GM21526 (cell line): ENCODE results near the gene GGA3.
"Not testable (repeated sequence)": the region's sequence is repeated elsewhere in the genome, so short reads cannot be mapped to it uniquely, and the experiment has no call there.

Experiments
- ATAC-seq: cut with Tn5 transposase; IDR thresholded peaks from one replicate; pipeline ENCODE4 v1.9.1; 2021; ENCODE audit warnings: moderate library complexity; ENCODE audit not compliant: unreplicated experiment, low FRiP score

Gene GGA3

DNA sequence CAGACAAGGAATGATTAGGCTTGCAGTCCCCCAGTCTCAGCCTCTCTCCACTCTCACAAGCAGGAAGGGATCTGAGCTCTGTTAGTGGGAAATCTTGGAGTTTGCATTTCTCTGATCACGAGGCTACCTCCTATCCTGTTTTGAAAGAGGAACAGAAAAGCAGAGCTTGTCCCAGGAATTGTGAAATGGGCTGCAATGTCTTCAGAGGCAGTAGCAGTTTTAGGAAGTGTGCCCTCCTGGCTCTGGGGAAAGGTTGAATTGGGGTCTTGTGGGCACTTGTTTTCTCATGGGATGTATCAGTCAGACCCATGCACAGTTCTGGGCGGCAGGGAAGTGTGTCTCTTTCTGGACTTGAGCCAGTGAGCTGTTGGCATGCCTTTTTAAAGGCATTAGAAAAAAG is 33.1 kb downstream of the GGA3 start:
- ATAC-seq = no peak

GRCh38 chr17:75227729-75228128 is 33.7 kb downstream of the GGA3 start:
- ATAC-seq = no peak

- no peak for ATAC-seq
Measured at GRCh38 chr17:75225016-75225415, 36.4 kb downstream of the GGA3 start.

DNA sequence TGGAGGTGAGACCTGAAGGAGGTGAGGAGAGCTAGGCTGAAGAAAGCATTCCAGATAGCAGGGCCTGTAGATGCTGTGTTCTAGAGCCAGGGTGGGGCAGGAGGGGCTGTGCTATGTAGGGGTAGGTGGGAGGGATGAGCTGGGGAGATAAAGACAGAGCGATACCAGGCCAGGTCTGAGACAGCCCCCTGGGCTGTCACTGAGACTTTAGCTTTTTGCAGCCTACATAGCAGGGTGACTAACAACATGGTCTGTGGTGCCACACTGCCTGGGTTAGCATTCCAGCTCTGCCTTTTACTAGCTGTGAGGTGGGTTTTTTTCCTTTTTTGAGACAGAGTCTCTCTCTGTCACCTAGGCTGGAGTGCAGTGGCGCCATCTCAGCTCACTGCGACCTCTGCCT is 41.6 kb downstream of the GGA3 start:
- ATAC-seq = no peak

DNA sequence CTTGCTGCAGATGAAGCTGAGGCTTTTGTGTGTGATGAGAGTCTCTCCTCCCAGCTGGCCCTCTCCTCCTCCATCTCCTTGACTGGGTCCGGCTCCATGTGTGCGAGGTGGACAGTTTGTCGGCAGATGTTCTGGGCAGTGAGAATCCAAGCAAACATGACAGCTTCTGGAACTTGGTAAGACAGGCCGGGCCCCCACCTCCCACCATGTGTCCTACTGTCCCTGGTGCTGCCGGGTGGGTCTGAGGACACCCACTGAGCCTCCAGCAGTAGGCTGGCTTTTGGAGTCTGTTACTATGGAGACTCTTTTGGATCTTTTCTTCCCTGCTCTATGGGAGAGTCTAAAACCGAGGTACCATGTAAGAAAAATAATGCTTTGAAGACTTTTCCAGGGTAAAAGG is 43.3 kb downstream of the GGA3 start:
- ATAC-seq = no peak

GRCh38 chr17:75209061-75209460 is 52.3 kb downstream of the GGA3 start:
- ATAC-seq = no peak

DNA sequence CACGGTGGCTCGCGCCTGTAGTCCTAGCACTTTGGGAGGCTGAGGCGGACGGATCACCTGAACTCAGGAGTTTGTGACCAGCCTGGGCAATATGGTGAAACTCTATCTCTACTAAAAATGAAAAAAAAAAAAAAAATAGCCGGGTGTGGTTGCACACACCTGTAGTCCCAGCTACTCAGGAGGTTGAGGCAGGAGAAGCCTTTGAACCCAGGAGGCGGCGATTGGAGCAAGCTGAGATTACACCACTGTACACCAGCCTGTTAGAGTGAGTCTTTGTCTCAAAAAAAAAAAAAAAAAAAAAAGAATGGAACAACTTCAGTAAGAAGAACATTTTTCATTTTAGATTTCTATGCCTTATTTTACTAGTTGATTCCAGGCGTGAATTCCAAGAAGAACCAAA is 53.2 kb downstream of the GGA3 start:
- no peak for ATAC-seq

DNA sequence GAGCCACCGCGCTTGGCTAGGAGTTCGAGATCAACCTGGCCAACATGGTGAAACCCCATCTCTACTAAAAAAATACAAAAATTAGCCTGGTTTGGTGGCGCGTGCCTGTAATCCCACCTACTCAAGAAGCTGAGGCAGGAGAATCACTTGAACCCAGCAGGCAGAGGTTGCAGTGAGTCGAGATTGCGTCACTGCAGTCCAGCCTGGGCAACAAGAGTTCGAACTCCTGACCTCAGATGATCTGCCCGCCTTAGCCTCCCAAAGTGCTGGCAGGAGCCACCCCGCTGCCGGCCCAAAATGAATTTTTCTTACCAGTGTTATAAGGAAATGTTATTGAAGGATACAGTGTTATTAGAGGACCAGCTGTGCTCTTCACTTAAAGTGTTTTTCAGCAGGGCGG is 53.6 kb downstream of the GGA3 start:
- ATAC-seq = no peak

DNA sequence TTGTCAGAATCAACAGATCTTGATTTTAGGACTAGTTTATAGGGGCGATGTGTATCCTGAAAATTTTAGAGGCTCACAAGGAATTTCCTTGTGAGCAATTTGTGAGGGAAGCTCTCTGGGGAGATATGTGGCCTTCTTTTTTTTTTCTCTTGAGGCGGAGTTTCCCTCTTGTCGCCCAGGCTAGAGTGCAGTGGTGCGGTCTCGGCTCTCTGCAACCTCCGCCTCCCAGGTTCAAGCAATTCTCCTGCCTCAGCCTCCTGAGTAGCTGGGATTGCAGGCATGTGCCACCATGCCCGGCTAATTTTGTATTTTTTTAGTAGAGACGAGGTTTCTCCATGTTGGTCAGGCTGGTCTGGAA is 54.4 kb downstream of the GGA3 start:
- ATAC-seq = not testable (repeated sequence)

DNA sequence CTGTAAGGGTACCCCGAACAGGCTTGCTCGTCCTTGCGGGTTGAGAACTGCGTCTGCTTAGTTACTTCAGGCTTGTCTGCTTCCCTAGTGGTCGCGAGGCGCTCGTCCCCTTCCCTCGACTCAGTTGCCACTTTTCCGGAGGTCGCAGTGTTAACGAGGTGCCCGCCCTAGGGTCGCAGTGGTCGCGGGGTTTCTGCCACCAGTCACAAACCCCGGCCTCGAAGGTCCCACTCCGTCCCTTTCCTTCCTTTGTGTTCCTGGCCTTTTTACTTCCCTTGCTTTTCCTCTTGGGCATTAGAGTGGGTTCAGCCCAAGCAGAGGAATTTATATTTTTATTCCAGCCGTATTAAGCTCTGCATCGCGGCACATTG is 55.6 kb downstream of the GGA3 start:
- no peak for ATAC-seq

- peak; percentile 60 for ATAC-seq
Measured at GRCh38 chr17:75205037-75205792, 56.2 kb downstream of the GGA3 start, which contains the start of gene NUP85. TSS of gene NUP85 (plus strand) at chr17:75205679. CDS start at chr17:75205762, 83 bp downstream.

- no peak for ATAC-seq
Measured at GRCh38 chr17:75199886-75200618, 61.4 kb downstream of the GGA3 start.

GRCh38 chr17:75194879-75195278 is 66.5 kb downstream of the GGA3 start:
- no peak for ATAC-seq

- no peak for ATAC-seq
Measured at GRCh38 chr17:75191584-75191983, 69.8 kb downstream of the GGA3 start.

GRCh38 chr17:75188614-75189013 is 72.8 kb downstream of the GGA3 start:
- ATAC-seq = no peak
